Keratinocyte (primary cell): ENCODE data around the gene COL6A2. TPM values are rescaled to one million over a fixed set of nuclear protein-coding genes. Genes with fewer than 3 reads are reported as not detected.

ENCODE experiments used
- DNase-seq: peaks from one replicate; pipeline ENCODE4 v3.0.0-alpha.2; 2011; ENCODE audit warnings: low read depth, missing footprints, low spot score
- FAIRE-seq: peaks from 2 replicates; lab custom pipeline; 2011; peaks lifted over from hg19 to GRCh38; lab: Jason Lieb, UNC
- H2AFZ ChIP-seq: 2 replicates; pipeline ENCODE4 v1.6.0; 2012; ENCODE audit warnings: low read length, control low read depth, inconsistent platforms; ENCODE audit not compliant: control insufficient read depth
- H3K27ac ChIP-seq: 2 replicates; pipeline ENCODE4 v1.5.1; 2011; ENCODE audit warnings: low read length; ENCODE audit not compliant: control insufficient read depth, insufficient read depth
- H3K27me3 ChIP-seq: 3 replicates; pipeline ENCODE4 v1.6.0; 2011; ENCODE audit warnings: low read length; ENCODE audit not compliant: control insufficient read depth, insufficient read depth; ENCODE audit errors: extremely low read depth
- H3K36me3 ChIP-seq, 2 experiments: 2 replicates in 1 of 2; 3 replicates in 1 of 2; pipeline ENCODE4 v1.5.1; 2011; ENCODE audit warnings: low read length in 2 of 2, mild to moderate bottlenecking in 1 of 2; ENCODE audit not compliant: control insufficient read depth in 2 of 2, insufficient read depth in 2 of 2; ENCODE audit errors: extremely low read depth in 1 of 2
- H3K4me1 ChIP-seq: 3 replicates; pipeline ENCODE4 v1.5.1; 2011; ENCODE audit warnings: low read length; ENCODE audit not compliant: control insufficient read depth, insufficient read depth; ENCODE audit errors: extremely low read depth
- H3K4me2 ChIP-seq: 3 replicates; pipeline ENCODE4 v1.6.0; 2011; ENCODE audit warnings: low read depth, low read length; ENCODE audit not compliant: control insufficient read depth, insufficient read depth; ENCODE audit errors: extremely low read depth
- H3K4me3 ChIP-seq, 3 experiments: fragments of 200-600 bp in 1 of 3; sonication (generic) in 1 of 3; 2 replicates in 2 of 3; 3 replicates in 1 of 3; pipeline ENCODE4 v1.5.1; 2011 to 2016; ENCODE audit warnings: low read length in 3 of 3, mild to moderate bottlenecking in 3 of 3, control low read depth in 2 of 3, inconsistent platforms in 1 of 3, low read depth in 1 of 3, mixed read lengths in 1 of 3, mixed run types in 1 of 3, moderate library complexity in 1 of 3; ENCODE audit not compliant: control insufficient read depth in 2 of 3, insufficient read depth in 2 of 3; ENCODE audit errors: extremely low read depth in 1 of 3
- H3K79me2 ChIP-seq: 2 replicates; pipeline ENCODE4 v1.6.0; 2012; ENCODE audit warnings: low read length; ENCODE audit not compliant: control insufficient read depth, insufficient read depth
- H3K9ac ChIP-seq: 3 replicates; pipeline ENCODE4 v1.6.0; 2011; ENCODE audit warnings: low read length; ENCODE audit not compliant: control insufficient read depth, insufficient read depth; ENCODE audit errors: extremely low read depth
- H3K9me1 ChIP-seq: 3 replicates; pipeline ENCODE4 v1.6.0; 2011; ENCODE audit warnings: low read length; ENCODE audit not compliant: control insufficient read depth, insufficient read depth; ENCODE audit errors: extremely low read depth
- H3K9me3 ChIP-seq: 2 replicates; pipeline ENCODE4 v1.5.1; 2012; ENCODE audit warnings: low read depth, low read length; ENCODE audit not compliant: control insufficient read depth
- H4K20me1 ChIP-seq: 3 replicates; pipeline ENCODE4 v1.6.0; 2011; ENCODE audit warnings: low read length; ENCODE audit not compliant: control insufficient read depth, insufficient read depth; ENCODE audit errors: extremely low read depth
- CTCF ChIP-seq, 3 experiments: IDR thresholded peaks in 1 of 3; conservative IDR thresholded peaks in 1 of 3; optimal IDR thresholded peaks in 1 of 3; 2 replicates in 2 of 3; 3 replicates in 1 of 3; pipeline versions ENCODE3 to v1.5.1; 2011; ENCODE audit warnings: low read length in 3 of 3, mild to moderate bottlenecking in 3 of 3, moderate library complexity in 2 of 3, control low read depth in 1 of 3, inconsistent platforms in 1 of 3; ENCODE audit not compliant: insufficient read depth in 2 of 3; ENCODE audit errors: extremely low read depth in 1 of 3
- EZH2 ChIP-seq: IDR thresholded peaks from one replicate; pipeline ENCODE4 v1.6.1; 2012; ENCODE audit warnings: inconsistent platforms, mild to moderate bottlenecking, low read length, moderate library complexity
- dilution Hi-C: fragments of 300-500 bp; cut with MboI; formaldehyde crosslinking; loops from one replicate; pipeline ENCODE4 v1.7.0; 2020; ENCODE audit warnings: low sequenced_read_pairs; ENCODE audit not compliant: extremely low pct_ligation_motif_present
- polyA plus RNA-seq, 5 experiments: library from polyadenylated mRNA; depleted of rRNA in 3 of 5; stranded (reverse) in 3 of 5; stranded (forward) in 1 of 5; unstranded in 1 of 5; fragments of >200 nt; gene quantifications; 1 replicate in 1 of 5; 2 replicates in 3 of 5; 3 replicates in 1 of 5; pipeline versions ENCODE4 v1.2.1 to v1.2.3, GENCODE V29; 2011 to 2012; ENCODE audit warnings: missing spikeins in 2 of 5, low read depth in 1 of 5, low replicate concordance in 1 of 5

COL6A2 gene
- polyA plus RNA-seq, 1 donor (not counting 4 experiments of a cell fraction or from before 2014, with no cell fraction given): 0.03 TPM

GRCh38 chr21:46088189-46088588, 9.7 kb upstream of the COL6A2 start:
- FAIRE-seq: no peak
- no peak overlapping the region for H3K4me2 ChIP-seq
- H2AFZ ChIP-seq: no peak overlapping the region
- H3K36me3 ChIP-seq: no peaks in the 10 kb centered on the region
- H3K4me1 ChIP-seq: no peaks in the 10 kb centered on the region
- dilution Hi-C loops: no loop called here
- no peak for TF ChIP-seq EZH2
- TF ChIP-seq CTCF (optimal IDR thresholded peaks at IDR 0.05 in 1 of 3, IDR thresholded peaks at IDR 0.05 in 1 of 3, conservative IDR thresholded peaks at IDR 0.05 in 1 of 3; ENCODE audit: extremely low read depth in 1 of 3, insufficient read depth in 2 of 3, low read length in 3 of 3): no peak
- no peak for DNase-seq
- peaks cover 26% of the 10 kb centered on the region for H3K27me3 ChIP-seq
- no peaks in the 10 kb centered on the region for H3K9me1 ChIP-seq
- H3K9ac ChIP-seq: no peak overlapping the region
- no peak overlapping the region for H3K27ac ChIP-seq
- H3K4me3 ChIP-seq: no peak overlapping the region
- H3K9me3 ChIP-seq: peaks cover 4% of the 10 kb centered on the region
- H4K20me1 ChIP-seq: no peaks in the 10 kb centered on the region
- H3K79me2 ChIP-seq: no peaks in the 10 kb centered on the region

- Histone ChIP-seq H2AFZ (no peak overlapping the region), H3K9ac (no peak overlapping the region), H3K36me3 (no peaks in the 10 kb centered on the region), H3K9me3 (peaks cover 4% of the 10 kb centered on the region), H3K79me2 (no peaks in the 10 kb centered on the region), H3K4me1 (no peaks in the 10 kb centered on the region), H4K20me1 (no peaks in the 10 kb centered on the region), H3K4me2 (no peak overlapping the region), H3K27ac (no peak overlapping the region), H3K9me1 (no peaks in the 10 kb centered on the region), H3K4me3 (no peak overlapping the region), H3K27me3 (peaks cover 16% of the 10 kb centered on the region)
- DNase-seq (no peak), FAIRE-seq (no peak)
- dilution Hi-C loops: no loop called here
- TF ChIP-seq EZH2 (no peak), CTCF (optimal IDR thresholded peaks at IDR 0.05 in 1 of 3, IDR thresholded peaks at IDR 0.05 in 1 of 3, conservative IDR thresholded peaks at IDR 0.05 in 1 of 3; ENCODE audit: extremely low read depth in 1 of 3, insufficient read depth in 2 of 3, low read length in 3 of 3) (no peak)
Measured at GRCh38 chr21:46089285-46089684, 8.6 kb upstream of the COL6A2 start.
